Measurements from ENCODE around the gene ADAMTSL5.

DNA sequence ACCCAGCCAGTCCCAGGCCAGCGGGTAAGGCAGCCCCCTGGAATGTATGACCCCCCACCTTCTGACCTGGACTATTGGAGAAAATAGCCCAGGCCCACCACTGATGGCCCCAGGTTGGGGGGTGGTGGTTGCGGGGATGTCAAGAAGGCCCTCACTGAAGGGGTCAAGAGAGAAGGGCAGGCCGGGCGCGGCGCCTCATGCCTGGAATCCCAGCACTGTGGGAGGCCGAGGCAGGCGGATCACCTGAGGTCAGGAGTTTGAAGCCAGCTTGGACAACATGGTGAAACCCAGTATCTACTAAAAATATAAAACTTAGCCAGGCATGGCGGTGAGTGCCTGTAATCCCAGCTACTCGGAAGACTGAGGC is 1.5 kb upstream of the ADAMTSL5 start:
- TF ChIP-seq ISL1 (CRISPR knock-in tag; IDR thresholded peaks at IDR 0.05) (no peak), SNAI2 (CRISPR knock-in tag; IDR thresholded peaks at IDR 0.05) (no peak), RARB (CRISPR knock-in tag; IDR thresholded peaks at IDR 0.05) (no peak), ARNTL (CRISPR knock-in tag; IDR thresholded peaks at IDR 0.05; ENCODE audit: borderline replicate concordance, low read depth) (no peak), ZFP3 (CRISPR knock-in tag; IDR thresholded peaks at IDR 0.05) (no peak), GLIS3 (CRISPR knock-in tag; IDR thresholded peaks at IDR 0.05) (no peak), TCF4 (CRISPR knock-in tag; IDR thresholded peaks at IDR 0.05; ENCODE audit: borderline replicate concordance) (no peak), CSDC2 (CRISPR knock-in tag; IDR thresholded peaks at IDR 0.05) (no peak)
- TF ChIP-seq, protein P1, sequence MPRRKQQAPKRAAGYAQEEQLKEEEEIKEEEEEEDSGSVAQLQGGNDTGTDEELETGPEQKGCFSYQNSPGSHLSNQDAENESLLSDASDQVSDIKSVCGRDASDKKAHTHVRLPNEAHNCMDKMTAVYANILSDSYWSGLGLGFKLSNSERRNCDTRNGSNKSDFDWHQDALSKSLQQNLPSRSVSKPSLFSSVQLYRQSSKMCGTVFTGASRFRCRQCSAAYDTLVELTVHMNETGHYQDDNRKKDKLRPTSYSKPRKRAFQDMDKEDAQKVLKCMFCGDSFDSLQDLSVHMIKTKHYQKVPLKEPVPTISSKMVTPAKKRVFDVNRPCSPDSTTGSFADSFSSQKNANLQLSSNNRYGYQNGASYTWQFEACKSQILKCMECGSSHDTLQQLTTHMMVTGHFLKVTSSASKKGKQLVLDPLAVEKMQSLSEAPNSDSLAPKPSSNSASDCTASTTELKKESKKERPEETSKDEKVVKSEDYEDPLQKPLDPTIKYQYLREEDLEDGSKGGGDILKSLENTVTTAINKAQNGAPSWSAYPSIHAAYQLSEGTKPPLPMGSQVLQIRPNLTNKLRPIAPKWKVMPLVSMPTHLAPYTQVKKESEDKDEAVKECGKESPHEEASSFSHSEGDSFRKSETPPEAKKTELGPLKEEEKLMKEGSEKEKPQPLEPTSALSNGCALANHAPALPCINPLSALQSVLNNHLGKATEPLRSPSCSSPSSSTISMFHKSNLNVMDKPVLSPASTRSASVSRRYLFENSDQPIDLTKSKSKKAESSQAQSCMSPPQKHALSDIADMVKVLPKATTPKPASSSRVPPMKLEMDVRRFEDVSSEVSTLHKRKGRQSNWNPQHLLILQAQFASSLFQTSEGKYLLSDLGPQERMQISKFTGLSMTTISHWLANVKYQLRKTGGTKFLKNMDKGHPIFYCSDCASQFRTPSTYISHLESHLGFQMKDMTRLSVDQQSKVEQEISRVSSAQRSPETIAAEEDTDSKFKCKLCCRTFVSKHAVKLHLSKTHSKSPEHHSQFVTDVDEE (CRISPR knock-in tag; IDR thresholded peaks at IDR 0.05): no peak
